GM23338 (cell line): Measurements from ENCODE around the gene SPATA9. TPM values are rescaled to one million over a fixed set of nuclear protein-coding genes. Genes with fewer than 3 reads are reported as not detected.

Experiments used
- ATAC-seq: fragments of 200-7000 bp; cut with Tn5 transposase; 3 replicates; pipeline ENCODE4 v1.9.1; 2020
- DNase-seq: peaks from one replicate; pipeline ENCODE4 v3.0.0-alpha.2; 2015; ENCODE audit warnings: low spot score
- H2AFZ ChIP-seq: fragments of 200-600 bp; sonication (generic); 2 replicates; pipeline ENCODE4 v1.8.0; 2016; ENCODE audit warnings: antibody characterized with exemption, mild to moderate bottlenecking, moderate library complexity
- H3F3A ChIP-seq: fragments of 200-600 bp; sonication (generic); replicated peaks from 2 replicates; pipeline ENCODE4 v1.8.0; 2017; ENCODE audit warnings: antibody characterized with exemption, mixed run types, low read depth
- H3K27ac ChIP-seq: fragments of 200-600 bp; sonication (generic); 2 replicates; pipeline ENCODE4 v1.6.1; 2016; ENCODE audit warnings: low read depth
- H3K27me3 ChIP-seq: fragments of 200-600 bp; sonication (generic); 2 replicates; pipeline ENCODE4 v1.8.0; 2016; ENCODE audit warnings: mild to moderate bottlenecking, mixed run types, moderate library complexity; ENCODE audit not compliant: insufficient read depth
- H3K36me3 ChIP-seq: fragments of 200-600 bp; sonication (generic); 2 replicates; pipeline ENCODE4 v1.8.0; 2016; ENCODE audit warnings: mild to moderate bottlenecking; ENCODE audit not compliant: insufficient read depth
- H3K4me1 ChIP-seq: fragments of 200-600 bp; sonication (generic); 2 replicates; pipeline ENCODE4 v1.8.0; 2016; ENCODE audit warnings: mild to moderate bottlenecking, moderate library complexity; ENCODE audit not compliant: insufficient read depth
- H3K4me2 ChIP-seq: fragments of 200-600 bp; sonication (generic); 2 replicates; pipeline ENCODE4 v1.7.1; 2017; ENCODE audit warnings: mixed run types
- H3K4me3 ChIP-seq: fragments of 200-600 bp; sonication (generic); 2 replicates; pipeline ENCODE4 v1.6.1; 2016; ENCODE audit warnings: mixed run types
- H3K79me2 ChIP-seq: fragments of 200-600 bp; sonication (generic); replicated peaks from 2 replicates; pipeline ENCODE4 v1.8.0; 2017; ENCODE audit warnings: mild to moderate bottlenecking; ENCODE audit not compliant: insufficient read depth
- H3K9me2 ChIP-seq: fragments of 200-600 bp; sonication (generic); 2 replicates; pipeline ENCODE4 v1.8.0; 2017; ENCODE audit not compliant: insufficient read depth
- H4K20me1 ChIP-seq: fragments of 200-600 bp; sonication (generic); replicated peaks from 2 replicates; pipeline ENCODE4 v1.8.0; 2017; ENCODE audit warnings: mild to moderate bottlenecking; ENCODE audit not compliant: insufficient read depth
- H3K27ac Mint-ChIP-seq: 2 replicates; pipeline ENCODE4 v1.8.0; 2020; ENCODE audit warnings: inconsistent platforms, mild to moderate bottlenecking, moderate library complexity, mixed read lengths
- H3K27me3 Mint-ChIP-seq: 3 replicates; pipeline ENCODE4 v1.8.0; 2022; ENCODE audit warnings: low read depth, mild to moderate bottlenecking, moderate library complexity, mixed read lengths, inconsistent platforms; ENCODE audit not compliant: insufficient read depth, poor library complexity
- H3K36me3 Mint-ChIP-seq: 3 replicates; pipeline ENCODE4 v1.8.0; 2021; ENCODE audit warnings: low read depth, mild to moderate bottlenecking, inconsistent platforms, moderate library complexity, mixed read lengths
- H3K4me1 Mint-ChIP-seq: 3 replicates; pipeline ENCODE4 v1.8.0; 2020; ENCODE audit warnings: mild to moderate bottlenecking, inconsistent platforms, mixed read lengths
- H3K4me3 Mint-ChIP-seq: 3 replicates; pipeline ENCODE4 v1.8.0; 2021; ENCODE audit warnings: moderate library complexity, mild to moderate bottlenecking, inconsistent platforms, mixed read lengths
- H3K9me3 Mint-ChIP-seq: 3 replicates; pipeline ENCODE4 v1.8.0; 2020; ENCODE audit warnings: moderate library complexity, mild to moderate bottlenecking, inconsistent platforms, mixed read lengths
- CREB1 ChIP-seq: fragments of 250-450 bp; sonication (Bioruptor Pico); IDR thresholded peaks from 2 replicates; pipeline ENCODE4 v1.5.0; 2020; ENCODE audit warnings: low read depth, mild to moderate bottlenecking, moderate library complexity
- EZH2 ChIP-seq: fragments of 200-600 bp; sonication (generic); IDR thresholded peaks from one replicate; pipeline ENCODE4 v1.8.0; 2017; ENCODE audit warnings: antibody characterized with exemption, mild to moderate bottlenecking, low read depth; ENCODE audit not compliant: unreplicated experiment
- EZH2phosphoT487 ChIP-seq: fragments of 200-600 bp; sonication (generic); IDR thresholded peaks from one replicate; pipeline ENCODE4 v1.8.1; 2018; ENCODE audit warnings: antibody characterized with exemption; ENCODE audit not compliant: unreplicated experiment
- JUNB ChIP-seq: IDR thresholded peaks from one replicate; pipeline ENCODE4 v1.6.1; 2016; ENCODE audit warnings: antibody characterized with exemption; ENCODE audit not compliant: unreplicated experiment
- NANOG ChIP-seq: IDR thresholded peaks from 2 replicates; pipeline ENCODE4 v1.6.1; 2016; ENCODE audit warnings: antibody characterized with exemption, borderline replicate concordance
- POLR2AphosphoS5 ChIP-seq: IDR thresholded peaks from 2 replicates; pipeline ENCODE4 v1.6.1; 2016; ENCODE audit warnings: antibody characterized with exemption, low read depth
- STAT1 ChIP-seq: IDR thresholded peaks from one replicate; pipeline ENCODE4 v1.6.1; 2016; ENCODE audit warnings: antibody characterized with exemption; ENCODE audit not compliant: unreplicated experiment
- ZNF114 ChIP-seq: fragments of 250-450 bp; sonication (Bioruptor Pico); IDR thresholded peaks from 2 replicates; pipeline ENCODE4 v1.5.0; 2020; ENCODE audit warnings: mild to moderate bottlenecking, moderate library complexity
- ZNF331 ChIP-seq: fragments of 250-450 bp; sonication (Bioruptor Pico); IDR thresholded peaks from 2 replicates; pipeline ENCODE4 v1.5.0; 2020; ENCODE audit warnings: low read depth, mild to moderate bottlenecking, moderate library complexity
- polyA plus RNA-seq: library from polyadenylated mRNA; unstranded; fragments of >200 nt; fragmentation: Nextera tagmentation; extraction: Ambion mirVana; gene quantifications from 2 replicates; pipeline ENCODE4 v1.2.1, GENCODE V29; 2016
- total RNA-seq: library from RNA; depleted of rRNA; stranded (reverse); fragments of >200 nt; shearing (Covaris generic); gene quantifications from 2 replicates; pipeline ENCODE4 v1.2.3, GENCODE V29; 2014
- TF ChIP-seq, protein P1 (sequence below): IDR thresholded peaks from 2 replicates; pipeline ENCODE4 v1.6.1; 2016; ENCODE audit warnings: antibody characterized with exemption
- TF ChIP-seq, protein P2 (sequence below): fragments of 250-450 bp; sonication (Bioruptor Pico); IDR thresholded peaks from 2 replicates; pipeline ENCODE4 v1.5.0; 2020; ENCODE audit warnings: mild to moderate bottlenecking, moderate library complexity
- TF ChIP-seq, protein P3 (sequence below): IDR thresholded peaks from one replicate; pipeline ENCODE4 v1.6.1; 2018; ENCODE audit warnings: antibody characterized with exemption; ENCODE audit not compliant: unreplicated experiment
- TF ChIP-seq, protein P4 (sequence below), 2 experiments: fragments of 200-600 bp in 1 of 2; sonication (generic) in 1 of 2; conservative IDR thresholded peaks; 2 replicates each; pipeline versions ENCODE4 v1.5.1 to v1.6.1; 2016 to 2017; ENCODE audit warnings: antibody characterized with exemption in 2 of 2, low read depth in 2 of 2, mild to moderate bottlenecking in 2 of 2, moderate library complexity in 1 of 2

Gene SPATA9
- total and polyA plus RNA-seq, 2 experiments from 2014 or later, result not detected

DNA sequence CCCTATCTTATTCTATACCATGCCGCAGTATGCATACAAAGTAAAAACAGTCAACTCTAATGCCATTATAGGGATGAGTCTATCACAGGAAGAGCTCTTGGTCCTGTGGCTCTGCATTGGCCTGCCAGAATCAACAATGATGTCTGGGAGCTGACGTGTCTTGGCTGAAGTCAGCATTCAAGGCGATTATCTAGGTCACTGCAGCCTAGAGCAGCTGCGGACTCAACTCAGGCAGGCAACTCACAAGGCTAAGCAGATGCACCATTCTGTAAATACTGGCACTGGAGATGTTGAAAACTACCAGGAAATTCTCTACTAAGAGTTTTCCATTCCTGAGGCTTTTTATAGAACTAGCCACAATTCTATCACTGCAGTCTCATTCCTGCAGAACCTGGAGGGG lies 13.3 kb downstream of the SPATA9 start:
- Mint-ChIP-seq H3K27me3 (no peaks in the 10 kb centered on the region), H3K36me3 (no peaks in the 10 kb centered on the region), H3K27ac (no peak overlapping the region), H3K4me3 (no peak overlapping the region), H3K4me1 (no peaks in the 10 kb centered on the region), H3K9me3 (no peaks in the 10 kb centered on the region; the same call in 2 of the 3 replicates)
- no peaks in the 10 kb centered on the region for H4K20me1 ChIP-seq
- DNase-seq (no peak), ATAC-seq (no peak)
- H3K27ac ChIP-seq, result no peak overlapping the region
- no peaks in the 10 kb centered on the region for H3F3A ChIP-seq
- H3K36me3 ChIP-seq, result no peaks in the 10 kb centered on the region
- no peaks in the 10 kb centered on the region for H3K27me3 ChIP-seq
- H3K9me2 ChIP-seq, result no peaks in the 10 kb centered on the region
- H3K4me3 ChIP-seq, result no peak overlapping the region
- TF ChIP-seq STAT1 (no peak), EZH2 (no peak), JUNB (no peak), NANOG (no peak), ZNF331 (no peak), EZH2phosphoT487 (no peak), ZNF114 (CRISPR knock-in tag) (no peak), POLR2AphosphoS5 (no peak), CREB1 (no peak)
- TF ChIP-seq, protein P1, sequence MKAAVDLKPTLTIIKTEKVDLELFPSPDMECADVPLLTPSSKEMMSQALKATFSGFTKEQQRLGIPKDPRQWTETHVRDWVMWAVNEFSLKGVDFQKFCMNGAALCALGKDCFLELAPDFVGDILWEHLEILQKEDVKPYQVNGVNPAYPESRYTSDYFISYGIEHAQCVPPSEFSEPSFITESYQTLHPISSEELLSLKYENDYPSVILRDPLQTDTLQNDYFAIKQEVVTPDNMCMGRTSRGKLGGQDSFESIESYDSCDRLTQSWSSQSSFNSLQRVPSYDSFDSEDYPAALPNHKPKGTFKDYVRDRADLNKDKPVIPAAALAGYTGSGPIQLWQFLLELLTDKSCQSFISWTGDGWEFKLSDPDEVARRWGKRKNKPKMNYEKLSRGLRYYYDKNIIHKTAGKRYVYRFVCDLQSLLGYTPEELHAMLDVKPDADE, result no peak
- TF ChIP-seq, protein P2, sequence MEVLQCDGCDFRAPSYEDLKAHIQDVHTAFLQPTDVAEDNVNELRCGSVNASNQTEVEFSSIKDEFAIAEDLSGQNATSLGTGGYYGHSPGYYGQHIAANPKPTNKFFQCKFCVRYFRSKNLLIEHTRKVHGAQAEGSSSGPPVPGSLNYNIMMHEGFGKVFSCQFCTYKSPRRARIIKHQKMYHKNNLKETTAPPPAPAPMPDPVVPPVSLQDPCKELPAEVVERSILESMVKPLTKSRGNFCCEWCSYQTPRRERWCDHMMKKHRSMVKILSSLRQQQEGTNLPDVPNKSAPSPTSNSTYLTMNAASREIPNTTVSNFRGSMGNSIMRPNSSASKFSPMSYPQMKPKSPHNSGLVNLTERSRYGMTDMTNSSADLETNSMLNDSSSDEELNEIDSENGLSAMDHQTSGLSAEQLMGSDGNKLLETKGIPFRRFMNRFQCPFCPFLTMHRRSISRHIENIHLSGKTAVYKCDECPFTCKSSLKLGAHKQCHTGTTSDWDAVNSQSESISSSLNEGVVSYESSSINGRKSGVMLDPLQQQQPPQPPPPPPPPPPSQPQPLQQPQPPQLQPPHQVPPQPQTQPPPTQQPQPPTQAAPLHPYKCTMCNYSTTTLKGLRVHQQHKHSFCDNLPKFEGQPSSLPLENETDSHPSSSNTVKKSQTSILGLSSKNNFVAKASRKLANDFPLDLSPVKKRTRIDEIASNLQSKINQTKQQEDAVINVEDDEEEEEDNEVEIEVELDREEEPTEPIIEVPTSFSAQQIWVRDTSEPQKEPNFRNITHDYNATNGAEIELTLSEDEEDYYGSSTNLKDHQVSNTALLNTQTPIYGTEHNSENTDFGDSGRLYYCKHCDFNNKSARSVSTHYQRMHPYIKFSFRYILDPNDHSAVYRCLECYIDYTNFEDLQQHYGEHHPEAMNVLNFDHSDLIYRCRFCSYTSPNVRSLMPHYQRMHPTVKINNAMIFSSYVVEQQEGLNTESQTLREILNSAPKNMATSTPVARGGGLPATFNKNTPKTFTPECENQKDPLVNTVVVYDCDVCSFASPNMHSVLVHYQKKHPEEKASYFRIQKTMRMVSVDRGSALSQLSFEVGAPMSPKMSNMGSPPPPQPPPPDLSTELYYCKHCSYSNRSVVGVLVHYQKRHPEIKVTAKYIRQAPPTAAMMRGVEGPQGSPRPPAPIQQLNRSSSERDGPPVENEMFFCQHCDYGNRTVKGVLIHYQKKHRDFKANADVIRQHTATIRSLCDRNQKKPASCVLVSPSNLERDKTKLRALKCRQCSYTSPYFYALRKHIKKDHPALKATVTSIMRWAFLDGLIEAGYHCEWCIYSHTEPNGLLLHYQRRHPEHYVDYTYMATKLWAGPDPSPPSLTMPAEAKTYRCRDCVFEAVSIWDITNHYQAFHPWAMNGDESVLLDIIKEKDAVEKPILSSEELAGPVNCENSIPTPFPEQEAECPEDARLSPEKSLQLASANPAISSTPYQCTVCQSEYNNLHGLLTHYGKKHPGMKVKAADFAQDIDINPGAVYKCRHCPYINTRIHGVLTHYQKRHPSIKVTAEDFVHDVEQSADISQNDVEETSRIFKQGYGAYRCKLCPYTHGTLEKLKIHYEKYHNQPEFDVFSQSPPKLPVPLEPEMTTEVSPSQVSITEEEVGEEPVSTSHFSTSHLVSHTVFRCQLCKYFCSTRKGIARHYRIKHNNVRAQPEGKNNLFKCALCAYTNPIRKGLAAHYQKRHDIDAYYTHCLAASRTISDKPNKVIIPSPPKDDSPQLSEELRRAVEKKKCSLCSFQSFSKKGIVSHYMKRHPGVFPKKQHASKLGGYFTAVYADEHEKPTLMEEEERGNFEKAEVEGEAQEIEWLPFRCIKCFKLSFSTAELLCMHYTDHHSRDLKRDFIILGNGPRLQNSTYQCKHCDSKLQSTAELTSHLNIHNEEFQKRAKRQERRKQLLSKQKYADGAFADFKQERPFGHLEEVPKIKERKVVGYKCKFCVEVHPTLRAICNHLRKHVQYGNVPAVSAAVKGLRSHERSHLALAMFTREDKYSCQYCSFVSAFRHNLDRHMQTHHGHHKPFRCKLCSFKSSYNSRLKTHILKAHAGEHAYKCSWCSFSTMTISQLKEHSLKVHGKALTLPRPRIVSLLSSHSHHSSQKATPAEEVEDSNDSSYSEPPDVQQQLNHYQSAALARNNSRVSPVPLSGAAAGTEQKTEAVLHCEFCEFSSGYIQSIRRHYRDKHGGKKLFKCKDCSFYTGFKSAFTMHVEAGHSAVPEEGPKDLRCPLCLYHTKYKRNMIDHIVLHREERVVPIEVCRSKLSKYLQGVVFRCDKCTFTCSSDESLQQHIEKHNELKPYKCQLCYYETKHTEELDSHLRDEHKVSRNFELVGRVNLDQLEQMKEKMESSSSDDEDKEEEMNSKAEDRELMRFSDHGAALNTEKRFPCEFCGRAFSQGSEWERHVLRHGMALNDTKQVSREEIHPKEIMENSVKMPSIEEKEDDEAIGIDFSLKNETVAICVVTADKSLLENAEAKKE (CRISPR knock-in tag), result no peak
- TF ChIP-seq, protein P3, sequence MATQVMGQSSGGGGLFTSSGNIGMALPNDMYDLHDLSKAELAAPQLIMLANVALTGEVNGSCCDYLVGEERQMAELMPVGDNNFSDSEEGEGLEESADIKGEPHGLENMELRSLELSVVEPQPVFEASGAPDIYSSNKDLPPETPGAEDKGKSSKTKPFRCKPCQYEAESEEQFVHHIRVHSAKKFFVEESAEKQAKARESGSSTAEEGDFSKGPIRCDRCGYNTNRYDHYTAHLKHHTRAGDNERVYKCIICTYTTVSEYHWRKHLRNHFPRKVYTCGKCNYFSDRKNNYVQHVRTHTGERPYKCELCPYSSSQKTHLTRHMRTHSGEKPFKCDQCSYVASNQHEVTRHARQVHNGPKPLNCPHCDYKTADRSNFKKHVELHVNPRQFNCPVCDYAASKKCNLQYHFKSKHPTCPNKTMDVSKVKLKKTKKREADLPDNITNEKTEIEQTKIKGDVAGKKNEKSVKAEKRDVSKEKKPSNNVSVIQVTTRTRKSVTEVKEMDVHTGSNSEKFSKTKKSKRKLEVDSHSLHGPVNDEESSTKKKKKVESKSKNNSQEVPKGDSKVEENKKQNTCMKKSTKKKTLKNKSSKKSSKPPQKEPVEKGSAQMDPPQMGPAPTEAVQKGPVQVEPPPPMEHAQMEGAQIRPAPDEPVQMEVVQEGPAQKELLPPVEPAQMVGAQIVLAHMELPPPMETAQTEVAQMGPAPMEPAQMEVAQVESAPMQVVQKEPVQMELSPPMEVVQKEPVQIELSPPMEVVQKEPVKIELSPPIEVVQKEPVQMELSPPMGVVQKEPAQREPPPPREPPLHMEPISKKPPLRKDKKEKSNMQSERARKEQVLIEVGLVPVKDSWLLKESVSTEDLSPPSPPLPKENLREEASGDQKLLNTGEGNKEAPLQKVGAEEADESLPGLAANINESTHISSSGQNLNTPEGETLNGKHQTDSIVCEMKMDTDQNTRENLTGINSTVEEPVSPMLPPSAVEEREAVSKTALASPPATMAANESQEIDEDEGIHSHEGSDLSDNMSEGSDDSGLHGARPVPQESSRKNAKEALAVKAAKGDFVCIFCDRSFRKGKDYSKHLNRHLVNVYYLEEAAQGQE, result no peak
- TF ChIP-seq, protein P4, sequence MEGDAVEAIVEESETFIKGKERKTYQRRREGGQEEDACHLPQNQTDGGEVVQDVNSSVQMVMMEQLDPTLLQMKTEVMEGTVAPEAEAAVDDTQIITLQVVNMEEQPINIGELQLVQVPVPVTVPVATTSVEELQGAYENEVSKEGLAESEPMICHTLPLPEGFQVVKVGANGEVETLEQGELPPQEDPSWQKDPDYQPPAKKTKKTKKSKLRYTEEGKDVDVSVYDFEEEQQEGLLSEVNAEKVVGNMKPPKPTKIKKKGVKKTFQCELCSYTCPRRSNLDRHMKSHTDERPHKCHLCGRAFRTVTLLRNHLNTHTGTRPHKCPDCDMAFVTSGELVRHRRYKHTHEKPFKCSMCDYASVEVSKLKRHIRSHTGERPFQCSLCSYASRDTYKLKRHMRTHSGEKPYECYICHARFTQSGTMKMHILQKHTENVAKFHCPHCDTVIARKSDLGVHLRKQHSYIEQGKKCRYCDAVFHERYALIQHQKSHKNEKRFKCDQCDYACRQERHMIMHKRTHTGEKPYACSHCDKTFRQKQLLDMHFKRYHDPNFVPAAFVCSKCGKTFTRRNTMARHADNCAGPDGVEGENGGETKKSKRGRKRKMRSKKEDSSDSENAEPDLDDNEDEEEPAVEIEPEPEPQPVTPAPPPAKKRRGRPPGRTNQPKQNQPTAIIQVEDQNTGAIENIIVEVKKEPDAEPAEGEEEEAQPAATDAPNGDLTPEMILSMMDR (conservative IDR thresholded peaks at IDR 0.05; ENCODE audit: low read depth in 2 of 2), result no peak
- H3K79me2 ChIP-seq, result no peaks in the 10 kb centered on the region
- no peaks in the 10 kb centered on the region for H3K4me1 ChIP-seq
- H3K4me2 ChIP-seq, result no peak overlapping the region
- H2AFZ ChIP-seq, result peak overlapping the region; percentile 57; the same call in 1 of the 2 replicates
